GM23248 (cell line): Measurements from ENCODE around the gene ASRGL1. TPM values are rescaled to one million over a fixed set of nuclear protein-coding genes. Genes with fewer than 3 reads are reported as not detected.
"Not testable (repeated sequence)": the region's sequence is repeated elsewhere in the genome, so short reads cannot be mapped to it uniquely, and the experiment has no call there.

Experiments
- DNase-seq: peaks from one replicate; pipeline ENCODE4 v3.0.0-alpha.2; 2015
- H2AFZ ChIP-seq: fragments of 200-600 bp; sonication (generic); 2 replicates; pipeline ENCODE4 v1.6.1; 2016; ENCODE audit warnings: antibody characterized with exemption
- H3F3A ChIP-seq: fragments of 200-600 bp; sonication (generic); 2 replicates; pipeline ENCODE4 v1.6.1; 2016; ENCODE audit warnings: mild to moderate bottlenecking, antibody characterized with exemption, mixed run types; ENCODE audit not compliant: insufficient read depth
- H3K27ac ChIP-seq: fragments of 200-600 bp; sonication (generic); 2 replicates; pipeline ENCODE4 v1.5.1; 2016; ENCODE audit warnings: mild to moderate bottlenecking
- H3K27me3 ChIP-seq: fragments of 200-600 bp; sonication (generic); replicated peaks from 2 replicates; pipeline ENCODE4 v1.6.1; 2016; ENCODE audit warnings: mild to moderate bottlenecking; ENCODE audit not compliant: insufficient read depth
- H3K36me3 ChIP-seq: fragments of 200-600 bp; sonication (generic); 2 replicates; pipeline ENCODE4 v1.6.1; 2016; ENCODE audit warnings: low read depth, mild to moderate bottlenecking
- H3K4me1 ChIP-seq: fragments of 200-600 bp; sonication (generic); 2 replicates; pipeline ENCODE4 v1.6.1; 2016; ENCODE audit warnings: mild to moderate bottlenecking; ENCODE audit not compliant: insufficient read depth
- H3K4me2 ChIP-seq: fragments of 200-600 bp; sonication (generic); one replicate; pipeline ENCODE4 v1.6.1; 2016; ENCODE audit warnings: mild to moderate bottlenecking; ENCODE audit not compliant: unreplicated experiment
- H3K4me3 ChIP-seq: fragments of 200-600 bp; sonication (generic); 2 replicates; pipeline ENCODE4 v1.5.1; 2016; ENCODE audit warnings: mild to moderate bottlenecking
- H3K79me2 ChIP-seq: fragments of 200-600 bp; sonication (generic); 2 replicates; pipeline ENCODE4 v1.6.1; 2016; ENCODE audit warnings: mild to moderate bottlenecking; ENCODE audit not compliant: insufficient read depth
- H3K9ac ChIP-seq: fragments of 200-600 bp; sonication (generic); 2 replicates; pipeline ENCODE4 v1.6.1; 2016; ENCODE audit warnings: mild to moderate bottlenecking
- H3K9me2 ChIP-seq: fragments of 200-600 bp; sonication (generic); 2 replicates; pipeline ENCODE4 v1.6.1; 2016; ENCODE audit warnings: mixed run types, mild to moderate bottlenecking, moderate library complexity; ENCODE audit not compliant: insufficient read depth
- H3K9me3 ChIP-seq: fragments of 200-600 bp; sonication (generic); one replicate; pipeline ENCODE4 v1.6.1; 2017; ENCODE audit warnings: low read depth
- H4K20me1 ChIP-seq: fragments of 200-600 bp; sonication (generic); 2 replicates; pipeline ENCODE4 v1.6.0; 2016; ENCODE audit not compliant: insufficient read depth
- EZH2 ChIP-seq: fragments of 200-600 bp; sonication (generic); IDR thresholded peaks from 2 replicates; pipeline ENCODE4 v1.6.1; 2018; ENCODE audit warnings: antibody characterized with exemption, mild to moderate bottlenecking; ENCODE audit not compliant: insufficient read depth, poor library complexity, severe bottlenecking
- EZH2phosphoT487 ChIP-seq: fragments of 200-600 bp; sonication (generic); IDR thresholded peaks from 2 replicates; pipeline ENCODE4 v1.6.1; 2018; ENCODE audit warnings: antibody characterized with exemption, moderate library complexity, mild to moderate bottlenecking, low read depth; ENCODE audit not compliant: insufficient read depth
- WGBS, 2 experiments: methylation state at CpG; one replicate each; pipeline ENCODE4 v1.1.6; 2015 to 2017; ENCODE audit warnings: low lambda C conversion rate in 2 of 2, low coverage in 1 of 2; ENCODE audit errors: missing lambda C conversion rate in 2 of 2; 5-methylcytosine and 5-hydroxymethylcytosine counted together
- in situ Hi-C: fragments of 300-500 bp; cut with MboI; formaldehyde crosslinking; loops from 2 replicates; pipeline ENCODE4 v1.15.0; 2020
- polyA plus RNA-seq: library from polyadenylated mRNA; unstranded; fragments of >200 nt; fragmentation: Nextera tagmentation; extraction: Ambion mirVana; gene quantifications from 2 replicates; pipeline ENCODE4 v1.2.1, GENCODE V29; 2016
- total RNA-seq: library from RNA; depleted of rRNA; stranded (reverse); fragments of >200 nt; shearing (Covaris generic); gene quantifications from 2 replicates; pipeline ENCODE4 v1.2.3, GENCODE V29; 2014

The ASRGL1 gene
- total and polyA plus RNA-seq, 2 experiments from 2014 or later: 0.43 to 0.59 TPM

GRCh38 chr11:62380821-62381245, 43.6 kb downstream of the ASRGL1 start:
- peak; percentile 79 for DNase-seq
- not testable (repeated sequence) for H3K9me2 ChIP-seq, H3K4me1 ChIP-seq, H3F3A ChIP-seq, H3K36me3 ChIP-seq, H3K79me2 ChIP-seq, H3K27ac ChIP-seq, H4K20me1 ChIP-seq, H3K9ac ChIP-seq, H3K27me3 ChIP-seq, H3K9me3 ChIP-seq
- Histone ChIP-seq H3K4me3 (0 out of 2 replicates have a peak overlapping the region, but pooled peaks have one; percentile 34), H2AFZ (peak overlapping the region; percentile 58; the same call in 1 of the 2 replicates), H3K4me2 (peak overlapping the region; percentile 69)
- in situ Hi-C loops: loop anchor here (25.0 kb wide), 1 partner anchor 306 kb away; the partner anchor contains the start of genes LRRN4CL and UBXN1
- WGBS, 2 experiments: 1 to 2% methylated on average over 12 of the region's 12 CpGs

- Histone ChIP-seq H3K9ac (no peak overlapping the region), H3K27ac (no peak overlapping the region), H3K9me3 (no peaks in the 10 kb centered on the region), H3K36me3 (no peaks in the 10 kb centered on the region), H3K79me2 (no peaks in the 10 kb centered on the region), H3K9me2 (no peaks in the 10 kb centered on the region), H2AFZ (no peak overlapping the region), H3K4me1 (no peaks in the 10 kb centered on the region), H3F3A (no peaks in the 10 kb centered on the region; the same call in 1 of the 2 replicates), H4K20me1 (no peaks in the 10 kb centered on the region), H3K27me3 (no peaks in the 10 kb centered on the region), H3K4me3 (no peak overlapping the region), H3K4me2 (no peak overlapping the region)
- peak; percentile 32 for DNase-seq
- in situ Hi-C loops: loop anchor here (25.0 kb wide), 1 partner anchor 303 kb away; the partner anchor contains the start of genes LRRN4CL and UBXN1
- TF ChIP-seq EZH2phosphoT487: no peak
- TF ChIP-seq EZH2: no peak
- WGBS, 2 experiments: 9 to 12% methylated on average over 6 of the region's 6 CpGs
These were observed 46.6 kb downstream of the ASRGL1 start for GRCh38 chr11:62383822-62384221.

- H3F3A ChIP-seq, H2AFZ ChIP-seq, H3K36me3 ChIP-seq, H3K9me3 ChIP-seq, H3K4me1 ChIP-seq, DNase-seq, H3K4me2 ChIP-seq, H3K9ac ChIP-seq, H3K27ac ChIP-seq, H3K4me3 ChIP-seq, H3K27me3 ChIP-seq, H3K9me2 ChIP-seq, H4K20me1 ChIP-seq, H3K79me2 ChIP-seq: not testable (repeated sequence)
- in situ Hi-C loops: loop anchor here (25.0 kb wide), 1 partner anchor 301 kb away; the partner anchor contains the start of genes LRRN4CL and UBXN1
- WGBS, 2 experiments: 82 to 83% methylated on average over 3 of the region's 3 CpGs
These were observed 48.8 kb downstream of the ASRGL1 start for GRCh38 chr11:62386083-62386482.

- H3K9me2 ChIP-seq: no peaks in the 10 kb centered on the region
These were observed 50.1 kb downstream of the ASRGL1 start for GRCh38 chr11:62387381-62387780.

GRCh38 chr11:62388999-62389398, 51.8 kb downstream of the ASRGL1 start:
- Histone ChIP-seq H4K20me1 (no peaks in the 10 kb centered on the region), H3K9ac (no peak overlapping the region), H3K4me3 (no peak overlapping the region), H3F3A (no peaks in the 10 kb centered on the region), H2AFZ (no peak overlapping the region), H3K4me2 (no peak overlapping the region), H3K27me3 (no peaks in the 10 kb centered on the region), H3K79me2 (no peaks in the 10 kb centered on the region), H3K27ac (no peak overlapping the region), H3K36me3 (no peaks in the 10 kb centered on the region), H3K9me3 (no peaks in the 10 kb centered on the region), H3K4me1 (no peaks in the 10 kb centered on the region), H3K9me2 (no peaks in the 10 kb centered on the region)
- no peak for TF ChIP-seq EZH2phosphoT487
- TF ChIP-seq EZH2: no peak
- DNase-seq: no peak
- 83 to 92% methylated on average over 9 to 11 of the region's 11 CpGs for WGBS, 2 experiments
- in situ Hi-C loops: loop anchor here (25.0 kb wide), 1 partner anchor 298 kb away; the partner anchor contains the start of genes LRRN4CL and UBXN1

More at GRCh38 chr11:62387381-62387780, 50.1 kb downstream of the ASRGL1 start:
- H3F3A ChIP-seq: no peaks in the 10 kb centered on the region; the same call in 1 of the 2 replicates
- no peak overlapping the region for H3K9ac ChIP-seq
- H3K4me1 ChIP-seq: no peaks in the 10 kb centered on the region
- no peak for DNase-seq
- no peak overlapping the region for H3K4me2 ChIP-seq
- in situ Hi-C loops: loop anchor here (25.0 kb wide), 1 partner anchor 300 kb away; the partner anchor contains the start of genes LRRN4CL and UBXN1
- no peak overlapping the region for H2AFZ ChIP-seq
- no peak for TF ChIP-seq EZH2phosphoT487
- no peaks in the 10 kb centered on the region for H4K20me1 ChIP-seq
- 63 to 69% methylated on average over 3 of the region's 3 CpGs for WGBS, 2 experiments
- H3K27ac ChIP-seq: no peak overlapping the region
- no peaks in the 10 kb centered on the region for H3K27me3 ChIP-seq
- no peaks in the 10 kb centered on the region for H3K79me2 ChIP-seq
- no peak overlapping the region for H3K4me3 ChIP-seq
- no peaks in the 10 kb centered on the region for H3K9me3 ChIP-seq
- no peaks in the 10 kb centered on the region for H3K36me3 ChIP-seq
